SK-N-SH treated with all-trans-retinoic acid at 6 μM for 48 hours (cell line): ENCODE data around the gene KASH5.

Source experiments
- ARNTL ChIP-seq: fragments of 450-650 bp; formaldehyde crosslinking; IDR thresholded peaks from 2 replicates; pipeline ENCODE4 v1.5.0; 2020; ENCODE audit warnings: low read depth, mild to moderate bottlenecking, moderate library complexity, borderline replicate concordance
- BACH2 ChIP-seq: fragments of 250-450 bp; sonication (Bioruptor Pico); IDR thresholded peaks from 2 replicates; pipeline ENCODE4 v1.9.0; 2021; ENCODE audit warnings: mild to moderate bottlenecking, borderline replicate concordance
- CSDC2 ChIP-seq: fragments of 250-450 bp; sonication (Bioruptor Pico); IDR thresholded peaks from 2 replicates; pipeline ENCODE4 v1.5.0; 2020; ENCODE audit warnings: mild to moderate bottlenecking, moderate library complexity
- OSR1 ChIP-seq: fragments of 250-450 bp; sonication (Bioruptor Pico); IDR thresholded peaks from 2 replicates; pipeline ENCODE4 v1.8.0; 2022; ENCODE audit warnings: moderate library complexity, mild to moderate bottlenecking, inconsistent platforms
- PATZ1 ChIP-seq: fragments of 250-450 bp; sonication (Bioruptor Pico); IDR thresholded peaks from 2 replicates; pipeline ENCODE4 v1.8.0; 2020; ENCODE audit warnings: mild to moderate bottlenecking, moderate library complexity, borderline replicate concordance
- PPARA ChIP-seq: fragments of 250-450 bp; sonication (Bioruptor Pico); IDR thresholded peaks from 2 replicates; pipeline ENCODE4 v1.5.0; 2020; ENCODE audit warnings: mild to moderate bottlenecking, borderline replicate concordance
- RARB ChIP-seq: fragments of 250-450 bp; sonication (Bioruptor Pico); IDR thresholded peaks from 2 replicates; pipeline ENCODE4 v1.8.0; 2021; ENCODE audit warnings: mild to moderate bottlenecking, moderate library complexity
- SNAI2 ChIP-seq: fragments of 250-450 bp; sonication (Bioruptor Pico); IDR thresholded peaks from 2 replicates; pipeline ENCODE4 v1.5.0; 2020; ENCODE audit warnings: mild to moderate bottlenecking, moderate library complexity
- TOX ChIP-seq: fragments of 250-450 bp; sonication (Bioruptor Pico); IDR thresholded peaks from 2 replicates; pipeline ENCODE4 v1.8.0; 2021; ENCODE audit warnings: mild to moderate bottlenecking, moderate library complexity, borderline replicate concordance
- ZFP3 ChIP-seq: fragments of 250-450 bp; sonication (Bioruptor Pico); IDR thresholded peaks from 2 replicates; pipeline ENCODE4 v1.5.0; 2020; ENCODE audit warnings: mild to moderate bottlenecking, moderate library complexity
- ZNF565 ChIP-seq: fragments of 450-650 bp; formaldehyde crosslinking; conservative IDR thresholded peaks from 2 replicates; pipeline ENCODE4 v1.5.0; 2020; ENCODE audit warnings: low read depth, mild to moderate bottlenecking, moderate library complexity
- TF ChIP-seq, protein P1 (sequence below): fragments of 250-450 bp; sonication (Bioruptor Pico); IDR thresholded peaks from 2 replicates; pipeline ENCODE4 v1.5.1; 2020; ENCODE audit warnings: low read depth, mild to moderate bottlenecking, moderate library complexity
- TF ChIP-seq, protein P2 (sequence below): fragments of 250-450 bp; sonication (Bioruptor Pico); IDR thresholded peaks from 2 replicates; pipeline ENCODE4 v1.5.1; 2021; ENCODE audit warnings: mild to moderate bottlenecking, moderate library complexity

- TF ChIP-seq BACH2 (CRISPR knock-in tag) (no peak), CSDC2 (CRISPR knock-in tag) (no peak), RARB (CRISPR knock-in tag) (no peak), ZNF565 (CRISPR knock-in tag) (no peak), TOX (CRISPR knock-in tag) (no peak), ARNTL (CRISPR knock-in tag) (no peak), PATZ1 (no peak), SNAI2 (CRISPR knock-in tag) (no peak), PPARA (CRISPR knock-in tag) (no peak), ZFP3 (CRISPR knock-in tag) (no peak), OSR1 (CRISPR knock-in tag) (no peak)
- TF ChIP-seq, protein P1, sequence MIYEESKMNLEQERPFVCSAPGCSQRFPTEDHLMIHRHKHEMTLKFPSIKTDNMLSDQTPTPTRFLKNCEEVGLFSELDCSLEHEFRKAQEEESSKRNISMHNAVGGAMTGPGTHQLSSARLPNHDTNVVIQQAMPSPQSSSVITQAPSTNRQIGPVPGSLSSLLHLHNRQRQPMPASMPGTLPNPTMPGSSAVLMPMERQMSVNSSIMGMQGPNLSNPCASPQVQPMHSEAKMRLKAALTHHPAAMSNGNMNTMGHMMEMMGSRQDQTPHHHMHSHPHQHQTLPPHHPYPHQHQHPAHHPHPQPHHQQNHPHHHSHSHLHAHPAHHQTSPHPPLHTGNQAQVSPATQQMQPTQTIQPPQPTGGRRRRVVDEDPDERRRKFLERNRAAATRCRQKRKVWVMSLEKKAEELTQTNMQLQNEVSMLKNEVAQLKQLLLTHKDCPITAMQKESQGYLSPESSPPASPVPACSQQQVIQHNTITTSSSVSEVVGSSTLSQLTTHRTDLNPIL = no peak
- TF ChIP-seq, protein P2, sequence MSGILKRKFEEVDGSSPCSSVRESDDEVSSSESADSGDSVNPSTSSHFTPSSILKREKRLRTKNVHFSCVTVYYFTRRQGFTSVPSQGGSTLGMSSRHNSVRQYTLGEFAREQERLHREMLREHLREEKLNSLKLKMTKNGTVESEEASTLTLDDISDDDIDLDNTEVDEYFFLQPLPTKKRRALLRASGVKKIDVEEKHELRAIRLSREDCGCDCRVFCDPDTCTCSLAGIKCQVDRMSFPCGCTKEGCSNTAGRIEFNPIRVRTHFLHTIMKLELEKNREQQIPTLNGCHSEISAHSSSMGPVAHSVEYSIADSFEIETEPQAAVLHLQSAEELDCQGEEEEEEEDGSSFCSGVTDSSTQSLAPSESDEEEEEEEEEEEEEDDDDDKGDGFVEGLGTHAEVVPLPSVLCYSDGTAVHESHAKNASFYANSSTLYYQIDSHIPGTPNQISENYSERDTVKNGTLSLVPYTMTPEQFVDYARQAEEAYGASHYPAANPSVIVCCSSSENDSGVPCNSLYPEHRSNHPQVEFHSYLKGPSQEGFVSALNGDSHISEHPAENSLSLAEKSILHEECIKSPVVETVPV (CRISPR knock-in tag) = no peak
Observed at GRCh38 chr19:49463960-49464740, 76.1 kb downstream of the KASH5 start.
